GM12878 (cell line): ENCODE results near the gene PCDH1. TPM values are rescaled to one million over a fixed set of nuclear protein-coding genes. Genes with fewer than 3 reads are reported as not detected.
A peak's percentile ranks its signal among the peaks of the same experiment; 100 is the strongest.

ENCODE experiments used
- ATAC-seq: fragments of 200-7000 bp; cut with Tn5 transposase; 3 replicates; pipeline ENCODE4 v1.9.1; 2020; ENCODE audit warnings: mild to moderate bottlenecking, moderate library complexity
- Bru-seq: library from RNA; stranded (reverse); fragments of 400-500 nt; gene quantifications from one replicate; lab custom pipeline; 2021; lab: Mats Ljungman, UMichigan
- BruChase-seq, 2 experiments: library from RNA; stranded (reverse); fragments of 400-500 nt; gene quantifications; one replicate each; lab custom pipeline; 2021; lab: Mats Ljungman, UMichigan
- BruUV-seq: library from RNA; stranded (reverse); fragments of 400-500 nt; replicated peaks from 2 replicates; lab custom pipeline; 2021; lab: Mats Ljungman, UMichigan
- CTCF ChIA-PET: fragments of 300-600 bp; sonication (Branson Sonifier 250); formaldehyde crosslinking; extraction: SDS; loops from one replicate; lab custom pipeline; 2021; ENCODE audit warnings: inconsistent platforms; lab: Yijun Ruan, JAX
- POLR2A ChIA-PET: fragments of 350-600 bp; formaldehyde crosslinking; extraction: SDS; loops from one replicate; lab custom pipeline; 2021; ENCODE audit warnings: inconsistent platforms; lab: Charles Lee
- RAD21 ChIA-PET: fragments of 300-600 bp; sonication (Branson Sonifier 250); formaldehyde crosslinking; loops from one replicate; lab custom pipeline; 2023; ENCODE audit warnings: antibody characterized with exemption; ENCODE audit not compliant: unreplicated experiment; lab: Charles Lee
- SMC1A ChIA-PET: fragments of 300-600 bp; sonication (Branson Sonifier 250); formaldehyde crosslinking; loops from one replicate; lab custom pipeline; 2023; ENCODE audit not compliant: unreplicated experiment, uncharacterized antibody; lab: Charles Lee
- DNase-seq: peaks from one replicate; pipeline ENCODE4 v3.0.0-alpha.2; 2011; ENCODE audit warnings: low read depth, low spot score
- FAIRE-seq: peaks from 3 replicates; lab custom pipeline; 2011; peaks lifted over from hg19 to GRCh38; lab: Jason Lieb, UNC
- H2AFZ ChIP-seq: 2 replicates; pipeline ENCODE4 v1.6.0; 2011; ENCODE audit warnings: low read depth, low read length, control low read depth; ENCODE audit not compliant: control insufficient read depth
- H3K27ac ChIP-seq: 2 replicates; pipeline ENCODE4 v1.5.1; 2011; ENCODE audit warnings: control low read depth; ENCODE audit not compliant: control insufficient read depth, insufficient read depth
- H3K27me3 ChIP-seq, 2 experiments: replicated peaks in 1 of 2; 2 replicates each; pipeline versions ENCODE4 v1.6.0 to v1.6.1; 2011; ENCODE audit warnings: low read length in 1 of 2; ENCODE audit not compliant: control insufficient read depth in 2 of 2, insufficient read depth in 2 of 2
- H3K36me3 ChIP-seq, 2 experiments: 2 replicates each; pipeline ENCODE4 v1.5.1; 2011; ENCODE audit warnings: low read length in 1 of 2; ENCODE audit not compliant: control insufficient read depth in 2 of 2, insufficient read depth in 2 of 2
- H3K4me1 ChIP-seq: 2 replicates; pipeline ENCODE4 v1.6.1; 2011; ENCODE audit warnings: mild to moderate bottlenecking, low read length, moderate library complexity, mixed read lengths; ENCODE audit not compliant: control insufficient read depth, insufficient read depth
- H3K4me2 ChIP-seq: 2 replicates; pipeline ENCODE4 v1.6.0; 2011; ENCODE audit warnings: control low read depth; ENCODE audit not compliant: control insufficient read depth, insufficient read depth
- H3K4me3 ChIP-seq: fragments of 200-600 bp; sonication (generic); 2 replicates; pipeline ENCODE4 v1.5.1; 2016
- H3K79me2 ChIP-seq: 2 replicates; pipeline ENCODE4 v1.6.0; 2011; ENCODE audit warnings: low read length; ENCODE audit not compliant: control insufficient read depth, insufficient read depth
- H3K9ac ChIP-seq: 2 replicates; pipeline ENCODE4 v1.8.0; 2011; ENCODE audit warnings: low read length, control low read depth, mixed read lengths; ENCODE audit not compliant: control insufficient read depth, insufficient read depth
- H3K9me3 ChIP-seq: replicated peaks from 3 replicates; pipeline ENCODE4 v1.5.1; 2011; ENCODE audit warnings: mild to moderate bottlenecking, low read length; ENCODE audit not compliant: control insufficient read depth, insufficient read depth
- H4K20me1 ChIP-seq: 2 replicates; pipeline ENCODE4 v1.6.0; 2011; ENCODE audit not compliant: control insufficient read depth, insufficient read depth
- CEBPB ChIP-seq, 2 experiments: fragments of 150-350 bp in 1 of 2; IDR thresholded peaks; 2 replicates each; pipeline ENCODE4 v1.6.1; 2012 to 2014; ENCODE audit warnings: low read depth in 2 of 2, low read length in 2 of 2, borderline replicate concordance in 1 of 2, inconsistent platforms in 1 of 2
- SIX5 ChIP-seq: IDR thresholded peaks from 2 replicates; pipeline ENCODE4 v1.6.1; 2011; ENCODE audit warnings: mild to moderate bottlenecking, low read depth, low read length, moderate library complexity; ENCODE audit not compliant: severe bottlenecking
- SP1 ChIP-seq: IDR thresholded peaks from one replicate; pipeline ENCODE4 v1.6.1; 2011; ENCODE audit warnings: low read depth, low read length
- SUZ12 ChIP-seq: fragments of 200-600 bp; sonication (generic); IDR thresholded peaks from one replicate; pipeline ENCODE4 v1.6.1; 2018; ENCODE audit warnings: antibody characterized with exemption, mild to moderate bottlenecking; ENCODE audit not compliant: unreplicated experiment
- WGBS: methylation state at CpG from one replicate; pipeline ENCODE4 v1.1.6; 2016; ENCODE audit warnings: low lambda C conversion rate; ENCODE audit not compliant: insufficient replicate concordance, insufficient coverage; ENCODE audit errors: missing lambda C conversion rate; 5-methylcytosine and 5-hydroxymethylcytosine counted together
- in situ Hi-C: fragments of 300-500 bp; cut with MboI; formaldehyde crosslinking; loops from 9 replicates; pipeline ENCODE4 v1.14.3; 2018; ENCODE audit warnings: mixed read lengths
- intact Hi-C: fragments of 100-400 bp; cut with micrococcal nuclease; formaldehyde crosslinking; loops from one replicate; pipeline ENCODE4 v1.14.2; 2022; ENCODE audit not compliant: unreplicated experiment
- long read RNA-seq, 2 experiments: library from polyadenylated mRNA; unstranded; transcript quantifications; one replicate each; pipeline ENCODE4 v2.0.0, GENCODE V29; 2019 to 2020
- polyA minus RNA-seq, 3 experiments: library from RNA; depleted of rRNA, polyadenylated mRNA; stranded (reverse); fragments of >200 nt; gene quantifications; 2 replicates each; pipeline ENCODE4 v1.2.3, GENCODE V29; 2011
- polyA plus RNA-seq, 11 experiments: library from polyadenylated mRNA; depleted of rRNA in 4 of 11; unstranded in 6 of 11; stranded (reverse) in 5 of 11; fragments of >200 nt; fragmentation: Nextera tagmentation in 4 of 11; fragmentation: Illumina TruSeq in 1 of 11; extraction: Ambion mirVana in 4 of 11; extraction: Trizol in 1 of 11; gene quantifications; 1 replicate in 1 of 11; 2 replicates in 10 of 11; pipeline versions ENCODE4 v1.2.1 to v1.2.3, GENCODE V29; 2011 to 2016; ENCODE audit warnings: inconsistent platforms in 2 of 11, missing spikeins in 2 of 11, low read depth in 1 of 11
- total RNA-seq, 4 experiments: library from RNA; depleted of rRNA in 3 of 4; stranded (reverse); fragments of >200 nt in 3 of 4; fragmentation: Illumina TruSeq in 1 of 4; extraction: Trizol in 1 of 4; gene quantifications; 2 replicates each; pipeline versions ENCODE4 v1.2.1 to v1.2.3, GENCODE V29; 2013 to 2021

Gene PCDH1
- 0.15 and 1.3 TPM in 2 replicates for total RNA-seq (2013; cell fraction: nucleolus; rRNA removed)
- total RNA-seq (2014; rRNA removed): 0.11 TPM in 1 of 2 replicates, not detected in the other
- total RNA-seq (2014; rRNA removed; fragmentation: Illumina TruSeq; extraction: Trizol): not detected in 2 replicates
- total RNA-seq (2021): 0.27 and 0.36 TPM in 2 replicates
- not detected for polyA plus RNA-seq (2011; ENCODE audit: low read depth)
- polyA plus RNA-seq (2011; rRNA removed): 0.07 TPM in 1 of 2 replicates, not detected in the other
- 0.12 TPM in 2 replicates for polyA plus RNA-seq (2011; cell fraction: cytosol; rRNA removed)
- 0.10 and 0.12 TPM in 2 replicates for polyA plus RNA-seq (2011; cell fraction: nucleus; rRNA removed)
- 0.04 and 0.11 TPM in 2 replicates for polyA plus RNA-seq (2012)
- polyA plus RNA-seq (2014; fragmentation: Illumina TruSeq; extraction: Trizol): 0.16 TPM in 1 of 2 replicates, not detected in the other
- not detected for polyA plus RNA-seq (2014; fragmentation: Nextera tagmentation; extraction: Ambion mirVana)
- polyA plus RNA-seq (2014; rRNA removed): 0.10 TPM in 1 of 2 replicates, not detected in the other
- under 1 TPM in 1 of 2 experiments, not detected in 1; 0.16 TPM for polyA plus RNA-seq (2016; fragmentation: Nextera tagmentation; extraction: Ambion mirVana)
- 0.26 and 0.73 TPM in 2 replicates for polyA minus RNA-seq (2011; rRNA and poly(A)+ RNA removed)
- not detected in 2 replicates for polyA minus RNA-seq (2011; cell fraction: cytosol; rRNA and poly(A)+ RNA removed)
- polyA minus RNA-seq (2011; cell fraction: nucleus; rRNA and poly(A)+ RNA removed): not detected in 2 replicates
- Bru-seq, nascent RNA: percentile 26 among the genes with signal in this experiment
- percentile 17 among the genes with signal in this experiment for BruChase-seq, experiment 1, labeled RNA remaining after a 6-hour chase
- BruChase-seq, experiment 2, labeled RNA remaining after a 2-hour chase: percentile 24 among the genes with signal in this experiment
- long read RNA-seq, experiment 1: 0 reads
- long read RNA-seq, experiment 2: 0 reads

DNA sequence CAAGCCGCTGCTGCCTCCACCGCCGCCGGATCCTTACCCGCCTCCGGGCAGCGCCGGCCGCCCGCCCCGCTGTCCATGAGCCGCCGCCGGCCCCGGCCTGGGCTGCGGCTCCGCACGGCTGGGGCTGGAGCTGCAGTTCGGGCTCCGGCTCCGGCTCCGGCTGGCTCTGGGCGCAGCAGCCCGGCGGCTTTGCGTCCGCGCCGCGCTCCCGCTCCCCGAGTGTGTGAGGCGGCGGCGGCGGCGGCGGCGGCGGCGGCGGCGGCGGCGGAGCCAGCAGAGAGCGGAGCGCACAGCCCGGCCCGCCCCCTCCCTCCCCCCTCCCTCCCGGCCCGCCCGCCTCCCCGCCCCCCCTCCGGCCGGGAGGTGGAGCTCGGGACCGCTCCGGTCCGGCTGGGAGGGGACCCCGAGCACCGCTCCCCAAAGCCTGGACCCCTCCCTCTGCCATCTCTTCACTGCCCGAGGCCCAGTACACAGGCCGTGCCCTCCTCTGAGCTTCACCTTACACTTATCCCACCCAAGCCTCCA lies at the start of gene PCDH1:
TSS of gene PCDH1 (minus strand) at position 225 of the 525 bp plus-strand sequence. CDS start at position 77, 148 bp downstream.
- CTCF ChIA-PET: interaction anchor here (0.8 to 7.3 kb wide), 20 partner anchors 13 to 820 kb away, joined by 3 to 97 read pairs (median 8); partner anchors contain the start of genes DELE1 and RNF14
- Histone ChIP-seq H3K9me3 (no peaks in the 10 kb centered on the region), H3K4me1 (peaks cover 37% of the 10 kb centered on the region), H3K9ac (no peak within 1 kb of the TSS), H3K27ac (no peak within 1 kb of the TSS), H3K4me3 (peak within 1 kb of the TSS; percentile 28; the same call in 1 of the 2 replicates), H4K20me1 (0 out of 2 replicates have a peak, but pooled peaks cover 3% of the 10 kb centered on the region), H2AFZ (no peak within 1 kb of the TSS; the same call in 1 of the 2 replicates), H3K4me2 (peak within 1 kb of the TSS; percentile 5), H3K79me2 (no peaks in the 10 kb centered on the region), H3K36me3 (no peaks in the 10 kb centered on the region), H3K27me3 (peaks cover 22 to 32% of the 10 kb centered on the region in 2 experiments)
- POLR2A ChIA-PET: interaction anchor here (0.6 kb wide), 1 partner anchor 286 kb away, joined by 3 read pairs; no protein-coding TSS in a partner anchor
- TF ChIP-seq SP1: no peak
- peak; percentile 26 for TF ChIP-seq SUZ12
- TF ChIP-seq SIX5: no peak
- TF ChIP-seq CEBPB (IDR thresholded peaks at IDR 0.05; ENCODE audit: borderline replicate concordance in 1 of 2, low read depth in 2 of 2, low read length in 2 of 2): no peak
- 6% methylated on average over 14 of the region's 63 CpGs for WGBS
- ATAC-seq (peak; percentile 7; the same call in 2 of the 3 replicates), FAIRE-seq (no peak), DNase-seq (no peak)
- in situ Hi-C loops (no loop called here), intact Hi-C loops (loop anchor here (5.0 to 10.0 kb wide), 2 partner anchors 66 to 267 kb away; no protein-coding TSS in a partner anchor)
- SMC1A ChIA-PET: interaction anchor here (0.7 to 3.0 kb wide), 5 partner anchors 15 to 179 kb away, joined by 3 to 22 read pairs (median 3); no protein-coding TSS in a partner anchor
- no TSS peak for BruUV-seq
- RAD21 ChIA-PET: interaction anchor here (0.9 to 5.0 kb wide), 8 partner anchors 31 to 184 kb away, joined by 3 to 67 read pairs (median 8); partner anchors contain the start of gene DELE1
